H1 (cell line): Measurements from ENCODE around the gene CCDC13. TPM values are rescaled to one million over a fixed set of nuclear protein-coding genes. Genes with fewer than 3 reads are reported as not detected.

Experiments used
- CTCF ChIA-PET: fragments of 300-600 bp; sonication (Branson Sonifier 250); formaldehyde crosslinking; loops from one replicate; lab custom pipeline; 2021; ENCODE audit not compliant: partially characterized antibody; lab: Charles Lee
- POLR2A ChIA-PET: fragments of 300-600 bp; sonication (Branson Sonifier 250); formaldehyde crosslinking; loops from one replicate; lab custom pipeline; 2021; ENCODE audit warnings: inconsistent platforms; ENCODE audit not compliant: partially characterized antibody; lab: Charles Lee
- DNase-seq, 2 experiments: peaks; one replicate each; pipeline versions ENCODE4 v3.0.0 to v3.0.0-alpha.2; 2010 to 2022; ENCODE audit warnings: low spot score in 2 of 2, low read depth in 1 of 2, mixed read lengths in 1 of 2
- FAIRE-seq: peaks from 2 replicates; lab custom pipeline; 2011; peaks lifted over from hg19 to GRCh38; lab: Jason Lieb, UNC
- H2AFZ ChIP-seq: 2 replicates; pipeline ENCODE4 v1.8.1; 2012; ENCODE audit warnings: low read length, inconsistent platforms
- H2AK5ac ChIP-seq: 2 replicates; pipeline ENCODE4 v1.6.1; 2013; ENCODE audit warnings: low read depth, low read length
- H2BK120ac ChIP-seq: replicated peaks from 2 replicates; pipeline ENCODE3; 2013; ENCODE audit warnings: low read depth, low read length, inconsistent platforms
- H2BK12ac ChIP-seq: 2 replicates; pipeline ENCODE4 v1.6.1; 2013; ENCODE audit warnings: low read depth, low read length
- H2BK15ac ChIP-seq: 2 replicates; pipeline ENCODE4 v1.6.1; 2013; ENCODE audit warnings: low read length
- H2BK20ac ChIP-seq: 2 replicates; pipeline ENCODE4 v1.6.1; 2013; ENCODE audit warnings: low read length
- H2BK5ac ChIP-seq: 2 replicates; pipeline ENCODE4 v1.6.1; 2013; ENCODE audit warnings: low read depth, low read length
- H3K14ac ChIP-seq: 2 replicates; pipeline ENCODE4 v1.6.1; 2013; ENCODE audit warnings: inconsistent platforms; ENCODE audit not compliant: insufficient read length
- H3K18ac ChIP-seq: 2 replicates; pipeline ENCODE4 v1.6.1; 2013; ENCODE audit warnings: low read length; ENCODE audit errors: extremely low read depth
- H3K23ac ChIP-seq: 2 replicates; pipeline ENCODE4 v1.6.1; 2013; ENCODE audit warnings: inconsistent platforms; ENCODE audit not compliant: insufficient read length
- H3K23me2 ChIP-seq: 2 replicates; pipeline ENCODE4 v1.6.1; 2013; ENCODE audit warnings: low read depth, low read length
- H3K27ac ChIP-seq: 2 replicates; pipeline ENCODE4 v1.6.1; 2011; ENCODE audit warnings: low read depth, low read length, inconsistent platforms
- H3K27me3 ChIP-seq, 4 experiments: replicated peaks in 1 of 4; 1 replicate in 1 of 4; 2 replicates in 3 of 4; pipeline versions ENCODE4 v1.6.1 to v1.8.1; 2011 to 2013; ENCODE audit warnings: low read length in 3 of 4, mild to moderate bottlenecking in 3 of 4, inconsistent platforms in 2 of 4, mixed read lengths in 2 of 4, moderate library complexity in 1 of 4; ENCODE audit not compliant: control insufficient read depth in 3 of 4, insufficient read depth in 3 of 4; ENCODE audit errors: extremely low read depth in 1 of 4
- H3K36me3 ChIP-seq, 4 experiments: 2 replicates each; pipeline versions ENCODE4 v1.6.1 to v1.8.1; 2011 to 2013; ENCODE audit warnings: mild to moderate bottlenecking in 4 of 4, low read length in 3 of 4, moderate library complexity in 2 of 4, control low read depth in 1 of 4, inconsistent platforms in 1 of 4; ENCODE audit not compliant: insufficient read depth in 4 of 4, control insufficient read depth in 2 of 4
- H3K4ac ChIP-seq: replicated peaks from 2 replicates; pipeline ENCODE3; 2013; ENCODE audit warnings: low read length, low read depth, mixed read lengths, inconsistent platforms; ENCODE audit not compliant: insufficient read length
- H3K4me1 ChIP-seq, 4 experiments: replicated peaks in 1 of 4; 1 replicate in 1 of 4; 2 replicates in 3 of 4; pipeline versions ENCODE4 v1.6.1 to v1.8.1; 2011 to 2013; ENCODE audit warnings: low read length in 3 of 4, inconsistent platforms in 2 of 4, mixed read lengths in 1 of 4; ENCODE audit not compliant: insufficient read depth in 4 of 4, control insufficient read depth in 3 of 4
- H3K4me2 ChIP-seq, 2 experiments: 2 replicates each; pipeline versions ENCODE4 v1.6.1 to v1.8.1; 2011 to 2013; ENCODE audit warnings: low read depth in 2 of 2, low read length in 2 of 2, control low read depth in 1 of 2, inconsistent platforms in 1 of 2, mild to moderate bottlenecking in 1 of 2; ENCODE audit not compliant: insufficient read depth in 1 of 2
- H3K4me3 ChIP-seq, 4 experiments: fragments of 200-600, 300-600 bp in 1 of 4; sonication (generic), shearing (Covaris generic), sonication (Bioruptor Twin) in 1 of 4; 2 replicates each; pipeline versions ENCODE4 v1.5.1 to v1.8.1; 2011 to 2016; ENCODE audit warnings: low read length in 4 of 4, low read depth in 3 of 4, control low read depth in 2 of 4, inconsistent platforms in 2 of 4, mild to moderate bottlenecking in 2 of 4, mixed read lengths in 1 of 4, moderate library complexity in 1 of 4; ENCODE audit not compliant: insufficient read depth in 2 of 4; ENCODE audit errors: extremely low read depth in 1 of 4
- H3K56ac ChIP-seq: replicated peaks from 2 replicates; pipeline ENCODE3; 2013; ENCODE audit warnings: low read depth, mild to moderate bottlenecking, mixed read lengths, low read length, inconsistent platforms; ENCODE audit not compliant: insufficient read length
- H3K79me1 ChIP-seq: 2 replicates; pipeline ENCODE4 v1.6.1; 2013; ENCODE audit warnings: low read depth, low read length, control low read depth
- H3K79me2 ChIP-seq, 2 experiments: 2 replicates each; pipeline versions ENCODE4 v1.6.1 to v1.8.1; 2012 to 2013; ENCODE audit warnings: low read length in 2 of 2, mild to moderate bottlenecking in 2 of 2, inconsistent platforms in 1 of 2; ENCODE audit not compliant: insufficient read depth in 2 of 2, control insufficient read depth in 1 of 2
- H3K9ac ChIP-seq, 4 experiments: replicated peaks in 1 of 4; 1 replicate in 1 of 4; 2 replicates in 3 of 4; pipeline versions ENCODE4 v1.6.1 to v1.8.1; 2011 to 2013; ENCODE audit warnings: low read depth in 3 of 4, low read length in 3 of 4, control low read depth in 2 of 4, mild to moderate bottlenecking in 2 of 4, moderate library complexity in 2 of 4, inconsistent platforms in 1 of 4; ENCODE audit errors: extremely low read depth in 1 of 4
- H3K9me3 ChIP-seq, 2 experiments: 2 replicates each; pipeline versions ENCODE4 v1.6.1 to v1.8.1; 2012 to 2013; ENCODE audit warnings: mild to moderate bottlenecking in 2 of 2, moderate library complexity in 2 of 2, control low read depth in 1 of 2, inconsistent platforms in 1 of 2, low read depth in 1 of 2, low read length in 1 of 2, mixed read lengths in 1 of 2; ENCODE audit not compliant: insufficient read depth in 2 of 2
- H4K20me1 ChIP-seq, 2 experiments: replicated peaks in 1 of 2; 2 replicates each; pipeline versions ENCODE3 to v1.8.1; 2011 to 2013; ENCODE audit warnings: inconsistent platforms in 2 of 2, low read length in 2 of 2, mild to moderate bottlenecking in 1 of 2; ENCODE audit not compliant: insufficient read depth in 2 of 2, control insufficient read depth in 1 of 2
- H4K5ac ChIP-seq: 2 replicates; pipeline ENCODE4 v1.6.1; 2013; ENCODE audit warnings: low read length, low read depth, mixed read lengths, inconsistent platforms; ENCODE audit not compliant: insufficient read length
- H4K8ac ChIP-seq: 2 replicates; pipeline ENCODE4 v1.8.0; 2013; ENCODE audit warnings: mild to moderate bottlenecking, moderate library complexity, low read length, inconsistent platforms; ENCODE audit not compliant: insufficient read depth; ENCODE audit errors: extremely low read depth
- H4K91ac ChIP-seq: replicated peaks from 2 replicates; pipeline ENCODE3; 2013; ENCODE audit warnings: low read length, mixed read lengths, inconsistent platforms; ENCODE audit not compliant: insufficient read length
- ASH2L ChIP-seq: fragments of 200-600, 300-600 bp; sonication (generic); IDR thresholded peaks from one replicate; pipeline ENCODE4 v1.7.1; 2017; ENCODE audit warnings: low read length
- CHD1 ChIP-seq: IDR thresholded peaks from 2 replicates; pipeline ENCODE4 v1.6.1; 2012; ENCODE audit warnings: low read depth, low read length, improper control_type of control experiment
- EGR1 ChIP-seq: IDR thresholded peaks from 2 replicates; pipeline ENCODE4 v1.6.1; 2011; ENCODE audit warnings: low read depth, low read length, borderline replicate concordance
- EP300 ChIP-seq, 2 experiments: IDR thresholded peaks; 1 replicate in 1 of 2; 2 replicates in 1 of 2; pipeline ENCODE4 v1.6.1; 2011 to 2012; ENCODE audit warnings: low read depth in 2 of 2, low read length in 2 of 2, mild to moderate bottlenecking in 2 of 2, borderline replicate concordance in 1 of 2, inconsistent platforms in 1 of 2, moderate library complexity in 1 of 2
- RBBP5 ChIP-seq: IDR thresholded peaks from 2 replicates; pipeline ENCODE4 v1.7.1; 2012; ENCODE audit warnings: low read depth, mild to moderate bottlenecking, inconsistent platforms, low read length, moderate library complexity, borderline replicate concordance
- SP4 ChIP-seq: IDR thresholded peaks from 2 replicates; pipeline ENCODE4 v1.6.1; 2012; ENCODE audit warnings: low read length, inconsistent platforms
- TCF12 ChIP-seq: IDR thresholded peaks from 2 replicates; pipeline ENCODE4 v1.6.1; 2011; ENCODE audit warnings: low read depth, mild to moderate bottlenecking, low read length
- WGBS, 2 experiments: shearing (Covaris generic) in 1 of 2; methylation state at CpG; one replicate each; pipeline versions ENCODE4 v1.1.6 to v1.1.7; 2013 to 2015; ENCODE audit warnings: low lambda C conversion rate in 2 of 2, mixed read lengths in 2 of 2, inconsistent platforms in 1 of 2, low coverage in 1 of 2, missing lambda C conversion rate in 1 of 2; ENCODE audit not compliant: insufficient replicate concordance in 2 of 2, insufficient coverage in 1 of 2, insufficient read length in 1 of 2; ENCODE audit errors: extremely low coverage in 1 of 2, missing lambda C conversion rate in 1 of 2; 5-methylcytosine and 5-hydroxymethylcytosine counted together
- polyA plus RNA-seq, 7 experiments: library from polyadenylated mRNA; depleted of rRNA in 3 of 7; stranded (reverse) in 5 of 7; unstranded in 2 of 7; fragments of >200 nt in 5 of 7; fragments of 200-250 nt in 2 of 7; gene quantifications; 1 replicate in 5 of 7; 2 replicates in 1 of 7; 4 replicates in 1 of 7; pipeline versions ENCODE4 v1.2.1 to v1.2.3, GENCODE V29; 2011 to 2013; ENCODE audit warnings: missing spikeins in 2 of 7, mixed read lengths in 2 of 7
- total RNA-seq: library from RNA; stranded (reverse); fragmentation: NEBNext Ultra II Directional; extraction: Animal tissue kit (Norgen Biotek cat#: 25700); gene quantifications from 2 replicates; pipeline ENCODE4 v1.2.1, GENCODE V29; 2021

Gene CCDC13
- total and polyA plus RNA-seq, 2 of the 8 experiments (the other 6 are each of a cell fraction or from before 2014, with no cell fraction given): 0.06 TPM; not detected in 1

GRCh38 chr3:42736531-42736930 is 36.5 kb downstream of the CCDC13 start:
- Histone ChIP-seq H4K8ac (no peak overlapping the region), H3K23ac (no peak overlapping the region), H3K4ac (no peak overlapping the region), H3K56ac (no peak overlapping the region), H3K79me1 (no peaks in the 10 kb centered on the region), H3K4me3 (no peak overlapping the region), H2AFZ (no peak overlapping the region), H4K5ac (no peak overlapping the region), H3K23me2 (no peaks in the 10 kb centered on the region), H3K36me3 (no peaks in the 10 kb centered on the region), H2AK5ac (no peak overlapping the region; the same call in 1 of the 2 replicates), H4K91ac (no peak overlapping the region), H3K4me2 (no peak overlapping the region), H2BK120ac (no peak overlapping the region), H2BK15ac (0 out of 2 replicates have a peak overlapping the region, but pooled peaks have one; percentile 53), H2BK20ac (0 out of 2 replicates have a peak overlapping the region, but pooled peaks have one; percentile 67), H3K9me3 (no peaks in the 10 kb centered on the region), H3K9ac (no peak overlapping the region), H4K20me1 (no peaks in the 10 kb centered on the region), H3K79me2 (no peaks in the 10 kb centered on the region), H2BK12ac (peak overlapping the region; percentile 84; the same call in 1 of the 2 replicates), H3K18ac (0 out of 2 replicates have a peak overlapping the region, but pooled peaks have one; percentile 48), H3K4me1 (peaks cover 0 to 33% (median 18%) of the 10 kb centered on the region in 4 experiments; a peak in 5 of 7 replicates), H3K14ac (no peak overlapping the region), H2BK5ac (no peak overlapping the region), H3K27me3 (0 out of 7 replicates have a peak, but pooled peaks cover 0 to 3% (median 0%) of the 10 kb centered on the region in 4 experiments), H3K27ac (no peak overlapping the region)
- ChIA-PET CTCF (interaction anchor here (0.9 to 4.6 kb wide), 4 partner anchors 9 to 193 kb away, joined by 3 to 28 read pairs (median 4); no protein-coding TSS in a partner anchor), POLR2A (no interaction called here)
- WGBS, 2 experiments: 85% methylated on average over 6 of the region's 6 CpGs; no CpG with 5 or more reads in 1 of the 2 experiments
- DNase-seq (no peak), FAIRE-seq (no peak)
- TF ChIP-seq CHD1 (no peak), EGR1 (no peak), RBBP5 (no peak), SP4 (no peak), EP300 (IDR thresholded peaks at IDR 0.05; ENCODE audit: borderline replicate concordance in 1 of 2, low read depth in 2 of 2, low read length in 2 of 2) (no peak), ASH2L (no peak), TCF12 (no peak)
